ENCODE data around the gene METTL13.

METTL13 gene

GRCh38 chr1:171769754-171770153 lies 11.7 kb upstream of the METTL13 start:
- WGBS: 100% methylated on average over 1 of the region's 1 CpG
- H3K9me3 ChIP-seq (ENCODE audit: insufficient read depth, low read depth, low read length): no peaks in the 10 kb centered on the region
- no peaks in the 10 kb centered on the region for H3K36me3 ChIP-seq (ENCODE audit: insufficient read depth, low read length)

GRCh38 chr1:171772312-171772711 lies 9.1 kb upstream of the METTL13 start:
- Histone ChIP-seq H3K27me3 (ENCODE audit: insufficient read depth, low read length) (peaks cover 2% of the 10 kb centered on the region; the same call in 1 of the 2 replicates), H3K9ac (ENCODE audit: low read depth, low read length) (no peak overlapping the region)
- WGBS: 95% methylated on average over 2 of the region's 2 CpGs

More at GRCh38 chr1:171769754-171770153, 11.7 kb upstream of the METTL13 start:
- Histone ChIP-seq H3K4me3 (ENCODE audit: low read length) (no peak overlapping the region), H3K4me1 (ENCODE audit: insufficient read depth, low read length) (0 out of 2 replicates have a peak, but pooled peaks cover 7% of the 10 kb centered on the region), H3K9ac (ENCODE audit: low read depth, low read length) (no peak overlapping the region), H3K27ac (ENCODE audit: low read depth, low read length) (no peak overlapping the region), H3K27me3 (ENCODE audit: insufficient read depth, low read length) (no peaks in the 10 kb centered on the region)

DNA sequence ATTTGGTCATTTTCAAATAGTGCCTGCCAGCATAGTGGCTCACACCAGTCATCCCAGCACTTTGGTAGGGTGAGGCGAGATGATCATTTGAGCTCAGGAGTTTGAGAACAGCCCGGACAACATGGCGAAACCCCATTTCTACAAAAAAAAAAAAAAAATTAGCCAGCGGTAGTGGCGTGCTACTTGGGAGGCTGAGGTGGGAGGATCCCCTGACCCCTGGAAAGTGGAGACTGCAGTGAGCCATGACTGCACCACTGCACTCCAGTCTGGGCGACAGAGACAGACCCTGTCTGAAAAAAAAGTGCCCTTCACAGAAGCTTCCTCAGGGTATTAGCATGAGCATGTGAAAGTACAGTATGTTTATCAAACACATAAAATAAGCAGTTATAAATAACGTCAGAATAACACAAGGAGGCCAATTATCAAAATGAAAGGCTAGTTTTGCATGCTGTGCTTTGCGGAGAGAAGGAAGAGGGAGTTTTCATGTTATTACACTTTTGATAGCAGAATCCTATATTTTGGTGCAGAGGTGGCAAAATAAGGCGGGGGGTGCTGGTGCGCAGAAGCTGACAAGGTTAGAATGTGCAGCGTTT lies 781 bp upstream of the METTL13 start:
- no peaks in the 10 kb centered on the region for H3K27me3 ChIP-seq (ENCODE audit: insufficient read depth, low read length)
- H3K27ac ChIP-seq (ENCODE audit: low read depth, low read length): peak overlapping the region; percentile 63; the same call in 1 of the 2 replicates
- H3K9ac ChIP-seq (ENCODE audit: low read depth, low read length): peak overlapping the region; percentile 66
- H3K4me1 ChIP-seq (ENCODE audit: insufficient read depth, low read length): no peaks in the 10 kb centered on the region
- WGBS: 49% methylated on average over 8 of the region's 11 CpGs
- H3K36me3 ChIP-seq (ENCODE audit: insufficient read depth, low read length): peaks cover 22% of the 10 kb centered on the region
- no peaks in the 10 kb centered on the region for H3K9me3 ChIP-seq (ENCODE audit: insufficient read depth, low read depth, low read length)
- peak overlapping the region; percentile 59 for H3K4me3 ChIP-seq (ENCODE audit: low read length)

More at GRCh38 chr1:171772312-171772711, 9.1 kb upstream of the METTL13 start:
- Histone ChIP-seq H3K4me3 (ENCODE audit: low read length) (no peak overlapping the region), H3K36me3 (ENCODE audit: insufficient read depth, low read length) (no peaks in the 10 kb centered on the region), H3K27ac (ENCODE audit: low read depth, low read length) (no peak overlapping the region), H3K4me1 (ENCODE audit: insufficient read depth, low read length) (0 out of 2 replicates have a peak, but pooled peaks cover 7% of the 10 kb centered on the region), H3K9me3 (ENCODE audit: insufficient read depth, low read depth, low read length) (no peaks in the 10 kb centered on the region)

- Histone ChIP-seq H3K9me3 (ENCODE audit: insufficient read depth, low read depth, low read length) (no peaks in the 10 kb centered on the region), H3K9ac (ENCODE audit: low read depth, low read length) (no peak overlapping the region), H3K36me3 (ENCODE audit: insufficient read depth, low read length) (peaks cover 55% of the 10 kb centered on the region), H3K4me1 (ENCODE audit: insufficient read depth, low read length) (no peaks in the 10 kb centered on the region), H3K27ac (ENCODE audit: low read depth, low read length) (no peak overlapping the region), H3K27me3 (ENCODE audit: insufficient read depth, low read length) (no peaks in the 10 kb centered on the region), H3K4me3 (ENCODE audit: low read length) (no peak overlapping the region)
- WGBS: 96% methylated on average over 25 of the region's 25 CpGs
Observed at GRCh38 chr1:171783816-171784530, 2.5 kb downstream of the METTL13 start.

DNA sequence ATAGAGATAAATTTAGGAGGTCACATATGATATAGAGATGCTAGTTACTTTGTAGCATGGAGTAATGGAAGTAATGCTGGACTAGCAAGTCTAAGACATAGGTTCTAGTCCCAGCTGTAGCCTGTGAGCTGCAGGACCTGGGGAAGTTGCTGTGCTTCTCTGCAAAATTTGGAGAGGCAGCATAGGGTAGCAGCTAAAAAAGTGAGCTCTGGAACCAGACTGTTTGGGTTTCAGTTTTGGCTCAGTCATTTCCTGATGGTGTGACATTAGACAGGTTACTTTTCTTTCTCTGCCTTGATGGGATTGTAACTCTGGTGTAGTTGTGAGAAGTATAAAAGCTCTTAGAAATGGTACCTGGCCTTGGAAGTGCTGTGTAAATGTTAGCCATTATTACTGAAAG lies 3.3 kb downstream of the METTL13 start:
- Histone ChIP-seq H3K9ac (ENCODE audit: low read depth, low read length) (no peak overlapping the region; the same call in 1 of the 2 replicates), H3K27ac (ENCODE audit: low read depth, low read length) (no peak overlapping the region), H3K4me1 (ENCODE audit: insufficient read depth, low read length) (no peaks in the 10 kb centered on the region), H3K27me3 (ENCODE audit: insufficient read depth, low read length) (no peaks in the 10 kb centered on the region), H3K9me3 (ENCODE audit: insufficient read depth, low read depth, low read length) (no peaks in the 10 kb centered on the region), H3K36me3 (ENCODE audit: insufficient read depth, low read length) (peaks cover 64% of the 10 kb centered on the region), H3K4me3 (ENCODE audit: low read length) (no peak overlapping the region)

- H3K4me3 ChIP-seq (ENCODE audit: low read length): no peak overlapping the region
- H3K36me3 ChIP-seq (ENCODE audit: insufficient read depth, low read length): peaks cover 73% of the 10 kb centered on the region
- H3K4me1 ChIP-seq (ENCODE audit: insufficient read depth, low read length): no peaks in the 10 kb centered on the region
- no peak overlapping the region for H3K9ac ChIP-seq (ENCODE audit: low read depth, low read length)
- H3K9me3 ChIP-seq (ENCODE audit: insufficient read depth, low read depth, low read length): no peaks in the 10 kb centered on the region
- H3K27me3 ChIP-seq (ENCODE audit: insufficient read depth, low read length): no peaks in the 10 kb centered on the region
- H3K27ac ChIP-seq (ENCODE audit: low read depth, low read length): no peak overlapping the region
- WGBS: 96% methylated on average over 9 of the region's 9 CpGs
Observed at GRCh38 chr1:171785766-171786165, 4.3 kb downstream of the METTL13 start.

DNA sequence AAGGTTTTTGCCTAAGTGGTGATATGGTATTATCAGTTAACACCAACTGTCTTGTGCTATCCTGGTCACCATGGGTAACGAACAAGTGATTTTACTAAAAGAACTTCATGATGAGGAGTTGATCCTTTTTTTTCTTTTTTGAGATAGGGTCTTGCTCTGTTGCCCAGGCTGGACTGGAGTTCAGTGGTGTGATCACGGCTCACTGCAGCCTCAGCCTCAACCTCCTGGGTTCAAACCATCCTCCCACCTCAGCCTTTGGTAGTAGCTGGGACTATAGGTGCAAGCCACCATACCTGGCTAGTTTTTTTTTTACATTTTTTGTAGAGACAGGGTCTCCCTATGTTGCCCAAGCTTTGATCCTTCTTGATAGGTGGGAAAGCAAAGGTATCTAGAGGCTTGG lies 5.1 kb downstream of the METTL13 start:
- H3K27ac ChIP-seq (ENCODE audit: low read depth, low read length): no peak overlapping the region
- WGBS: 100% methylated on average over 1 of the region's 2 CpGs
- no peaks in the 10 kb centered on the region for H3K27me3 ChIP-seq (ENCODE audit: insufficient read depth, low read length)
- no peaks in the 10 kb centered on the region for H3K4me1 ChIP-seq (ENCODE audit: insufficient read depth, low read length)
- H3K4me3 ChIP-seq (ENCODE audit: low read length): no peak overlapping the region
- H3K36me3 ChIP-seq (ENCODE audit: insufficient read depth, low read length): peaks cover 81% of the 10 kb centered on the region
- H3K9me3 ChIP-seq (ENCODE audit: insufficient read depth, low read depth, low read length): no peaks in the 10 kb centered on the region
- no peak overlapping the region for H3K9ac ChIP-seq (ENCODE audit: low read depth, low read length)

DNA sequence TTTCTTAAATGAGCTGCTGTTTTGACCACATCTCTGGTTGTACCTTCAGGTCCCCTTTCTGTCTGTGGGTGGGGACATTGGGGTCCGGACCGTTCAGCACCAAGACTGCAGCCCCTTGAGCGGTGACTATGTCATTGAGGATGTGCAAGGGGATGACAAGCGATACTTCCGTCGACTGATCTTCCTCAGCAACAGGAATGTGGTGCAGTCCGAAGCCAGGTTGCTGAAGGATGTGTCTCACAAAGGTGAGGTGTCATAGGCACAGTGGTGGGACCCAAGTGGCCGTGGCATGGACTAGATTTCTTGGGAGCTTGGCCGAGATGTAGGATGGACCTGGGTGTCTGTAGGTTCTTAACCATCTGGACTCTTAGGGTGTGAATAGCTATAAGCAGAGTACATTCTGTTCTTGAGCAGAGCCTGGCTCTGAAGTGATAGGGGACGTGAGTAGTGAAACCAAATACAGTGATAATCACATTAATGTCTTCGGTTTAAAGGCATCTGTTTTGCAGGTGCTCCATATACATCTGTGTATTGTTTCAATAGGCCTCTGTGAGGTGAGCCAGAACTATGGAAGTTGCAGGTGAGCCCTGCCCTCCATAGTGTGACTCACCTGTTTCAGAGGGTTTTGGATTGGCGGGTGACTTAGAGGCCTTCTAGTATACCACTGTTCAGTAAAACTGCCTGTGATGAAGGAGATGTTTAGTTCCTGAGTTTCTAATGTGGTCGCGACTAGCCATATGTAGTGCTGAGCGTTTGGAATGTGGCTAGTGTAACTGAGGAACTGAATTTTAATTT lies 6.4 kb downstream of the METTL13 start:
- Histone ChIP-seq H3K9me3 (ENCODE audit: insufficient read depth, low read depth, low read length) (no peaks in the 10 kb centered on the region), H3K4me1 (ENCODE audit: insufficient read depth, low read length) (no peaks in the 10 kb centered on the region), H3K4me3 (ENCODE audit: low read length) (no peak overlapping the region), H3K27me3 (ENCODE audit: insufficient read depth, low read length) (no peaks in the 10 kb centered on the region), H3K36me3 (ENCODE audit: insufficient read depth, low read length) (peaks cover 94% of the 10 kb centered on the region), H3K9ac (ENCODE audit: low read depth, low read length) (no peak overlapping the region), H3K27ac (ENCODE audit: low read depth, low read length) (no peak overlapping the region)
- WGBS: 92% methylated on average over 14 of the region's 15 CpGs

GRCh38 chr1:171788696-171789095 lies 7.2 kb downstream of the METTL13 start:
- H3K27ac ChIP-seq (ENCODE audit: low read depth, low read length): no peak overlapping the region

DNA sequence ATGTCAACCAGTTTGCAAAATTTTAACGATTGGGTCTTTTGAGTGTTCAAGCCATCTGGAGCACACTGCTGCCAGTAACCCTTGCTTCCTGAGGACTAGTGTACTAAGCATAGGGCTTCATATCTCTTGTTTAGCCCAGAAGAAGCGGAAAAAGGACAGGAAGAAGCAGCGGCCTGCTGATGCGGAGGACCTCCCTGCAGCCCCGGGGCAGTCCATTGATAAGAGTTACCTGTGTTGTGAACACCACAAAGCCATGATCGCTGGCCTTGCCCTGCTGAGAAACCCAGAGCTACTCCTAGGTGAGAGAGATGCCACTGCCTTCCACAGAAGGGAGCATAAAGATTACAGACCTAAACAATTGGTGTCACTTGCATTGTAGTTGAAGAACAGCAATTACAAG lies 8.9 kb downstream of the METTL13 start:
- H3K9me3 ChIP-seq (ENCODE audit: insufficient read depth, low read depth, low read length): no peaks in the 10 kb centered on the region
- WGBS: 95% methylated on average over 6 of the region's 6 CpGs
- H3K27ac ChIP-seq (ENCODE audit: low read depth, low read length): no peak overlapping the region
- no peaks in the 10 kb centered on the region for H3K27me3 ChIP-seq (ENCODE audit: insufficient read depth, low read length)
- H3K36me3 ChIP-seq (ENCODE audit: insufficient read depth, low read length): peaks cover 100% of the 10 kb centered on the region
- no peaks in the 10 kb centered on the region for H3K4me1 ChIP-seq (ENCODE audit: insufficient read depth, low read length)
- no peak overlapping the region for H3K9ac ChIP-seq (ENCODE audit: low read depth, low read length)
- H3K4me3 ChIP-seq (ENCODE audit: low read length): no peak overlapping the region

More at GRCh38 chr1:171788696-171789095, 7.2 kb downstream of the METTL13 start:
- 95% methylated on average over 5 of the region's 5 CpGs for WGBS
- H3K4me1 ChIP-seq (ENCODE audit: insufficient read depth, low read length): no peaks in the 10 kb centered on the region
- no peak overlapping the region for H3K9ac ChIP-seq (ENCODE audit: low read depth, low read length)
- H3K9me3 ChIP-seq (ENCODE audit: insufficient read depth, low read depth, low read length): no peaks in the 10 kb centered on the region
- H3K36me3 ChIP-seq (ENCODE audit: insufficient read depth, low read length): peaks cover 99% of the 10 kb centered on the region
- no peak overlapping the region for H3K4me3 ChIP-seq (ENCODE audit: low read length)
- H3K27me3 ChIP-seq (ENCODE audit: insufficient read depth, low read length): no peaks in the 10 kb centered on the region

All from HUES64 (cell line).